Keratinocyte (primary cell): Measurements from ENCODE around the gene CDC42EP5.

ENCODE experiments used
- EZH2 ChIP-seq: IDR thresholded peaks from one replicate; pipeline ENCODE4 v1.6.1; 2012; ENCODE audit warnings: inconsistent platforms, mild to moderate bottlenecking, low read length, moderate library complexity
- TF ChIP-seq, protein P1 (sequence below), 3 experiments: IDR thresholded peaks in 1 of 3; conservative IDR thresholded peaks in 1 of 3; optimal IDR thresholded peaks in 1 of 3; 2 replicates in 2 of 3; 3 replicates in 1 of 3; pipeline versions ENCODE3 to v1.5.1; 2011; ENCODE audit warnings: low read length in 3 of 3, mild to moderate bottlenecking in 3 of 3, moderate library complexity in 2 of 3, control low read depth in 1 of 3, inconsistent platforms in 1 of 3; ENCODE audit not compliant: insufficient read depth in 2 of 3; ENCODE audit errors: extremely low read depth in 1 of 3

- TF ChIP-seq, protein P1, sequence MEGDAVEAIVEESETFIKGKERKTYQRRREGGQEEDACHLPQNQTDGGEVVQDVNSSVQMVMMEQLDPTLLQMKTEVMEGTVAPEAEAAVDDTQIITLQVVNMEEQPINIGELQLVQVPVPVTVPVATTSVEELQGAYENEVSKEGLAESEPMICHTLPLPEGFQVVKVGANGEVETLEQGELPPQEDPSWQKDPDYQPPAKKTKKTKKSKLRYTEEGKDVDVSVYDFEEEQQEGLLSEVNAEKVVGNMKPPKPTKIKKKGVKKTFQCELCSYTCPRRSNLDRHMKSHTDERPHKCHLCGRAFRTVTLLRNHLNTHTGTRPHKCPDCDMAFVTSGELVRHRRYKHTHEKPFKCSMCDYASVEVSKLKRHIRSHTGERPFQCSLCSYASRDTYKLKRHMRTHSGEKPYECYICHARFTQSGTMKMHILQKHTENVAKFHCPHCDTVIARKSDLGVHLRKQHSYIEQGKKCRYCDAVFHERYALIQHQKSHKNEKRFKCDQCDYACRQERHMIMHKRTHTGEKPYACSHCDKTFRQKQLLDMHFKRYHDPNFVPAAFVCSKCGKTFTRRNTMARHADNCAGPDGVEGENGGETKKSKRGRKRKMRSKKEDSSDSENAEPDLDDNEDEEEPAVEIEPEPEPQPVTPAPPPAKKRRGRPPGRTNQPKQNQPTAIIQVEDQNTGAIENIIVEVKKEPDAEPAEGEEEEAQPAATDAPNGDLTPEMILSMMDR (optimal IDR thresholded peaks at IDR 0.05 in 1 of 3, IDR thresholded peaks at IDR 0.05 in 1 of 3, conservative IDR thresholded peaks at IDR 0.05 in 1 of 3; ENCODE audit: extremely low read depth in 1 of 3, insufficient read depth in 2 of 3, low read length in 3 of 3) = no peak
- no peak for TF ChIP-seq EZH2
These were observed 10.9 kb downstream of the CDC42EP5 start for GRCh38 chr19:54462047-54462654.
